Neural cell (in vitro differentiated cells): Measurements from ENCODE around the gene IFT172. TPM values are rescaled to one million over a fixed set of nuclear protein-coding genes. Genes with fewer than 3 reads are reported as not detected.

Experiments
- H2AFZ ChIP-seq: fragments of 200-600, 300-800 bp; sonication (generic), shearing (Covaris generic); 2 replicates; pipeline ENCODE4 v1.6.0; 2014; ENCODE audit warnings: low read depth, mild to moderate bottlenecking, antibody characterized with exemption, low read length, moderate library complexity
- H3F3A ChIP-seq: fragments of 200-600 bp; shearing (Covaris generic); 2 replicates; pipeline ENCODE4 v1.6.1; 2016; ENCODE audit warnings: mild to moderate bottlenecking, moderate library complexity, mixed read lengths, antibody characterized with exemption, low read length; ENCODE audit not compliant: insufficient read depth, poor library complexity, severe bottlenecking
- H3K27ac ChIP-seq: fragments of 200-600, 300-800 bp; sonication (generic), shearing (Covaris generic); 2 replicates; pipeline ENCODE4 v1.5.1; 2014; ENCODE audit warnings: mild to moderate bottlenecking, low read length, moderate library complexity
- H3K27me3 ChIP-seq: fragments of 300-800, 200-600 bp; sonication (generic), shearing (Covaris generic); 2 replicates; pipeline ENCODE4 v1.6.0; 2014; ENCODE audit warnings: mild to moderate bottlenecking, low read depth, low read length, moderate library complexity; ENCODE audit not compliant: insufficient read depth
- H3K36me3 ChIP-seq: fragments of 300-800, 200-600 bp; sonication (generic), shearing (Covaris generic); 2 replicates; pipeline ENCODE4 v1.5.1; 2014; ENCODE audit warnings: mild to moderate bottlenecking, antibody characterized with exemption, low read length, moderate library complexity; ENCODE audit not compliant: insufficient read depth
- H3K4me2 ChIP-seq: fragments of 300-800, 200-600 bp; sonication (generic), shearing (Covaris generic); 2 replicates; pipeline ENCODE4 v1.6.0; 2014; ENCODE audit warnings: mild to moderate bottlenecking, low read length
- H3K4me3 ChIP-seq: fragments of 300-800, 200-600 bp; sonication (generic), shearing (Covaris generic); 2 replicates; pipeline ENCODE4 v1.5.1; 2014; ENCODE audit warnings: mild to moderate bottlenecking, low read length, moderate library complexity
- H3K79me2 ChIP-seq: fragments of 200-600 bp; shearing (Covaris generic); replicated peaks from 2 replicates; pipeline ENCODE4 v1.6.0; 2014; ENCODE audit warnings: mild to moderate bottlenecking, low read length, moderate library complexity; ENCODE audit not compliant: insufficient read depth
- H3K9ac ChIP-seq: fragments of 300-800, 200-600 bp; sonication (generic), shearing (Covaris generic); 2 replicates; pipeline ENCODE4 v1.6.1; 2016; ENCODE audit warnings: mild to moderate bottlenecking, low read length, mixed read lengths
- H3K9me2 ChIP-seq: fragments of 200-600 bp; shearing (Covaris generic); 2 replicates; pipeline ENCODE4 v1.6.1; 2016; ENCODE audit warnings: mild to moderate bottlenecking, low read length, mixed read lengths; ENCODE audit not compliant: insufficient read depth
- H3K9me3 ChIP-seq: fragments of 200-600, 300-800 bp; sonication (generic), shearing (Covaris generic); 2 replicates; pipeline ENCODE4 v1.6.1; 2016; ENCODE audit warnings: mild to moderate bottlenecking, mixed run types, low read length, moderate library complexity, mixed read lengths
- H4K20me1 ChIP-seq: fragments of 200-600 bp; shearing (Covaris generic); 2 replicates; pipeline ENCODE4 v1.6.1; 2016; ENCODE audit warnings: mild to moderate bottlenecking, mixed run types; ENCODE audit not compliant: insufficient read depth
- EP300 ChIP-seq: fragments of 450-650 bp; conservative IDR thresholded peaks from 2 replicates; pipeline ENCODE4 v1.6.1; 2014; ENCODE audit warnings: antibody characterized with exemption, mild to moderate bottlenecking, moderate library complexity; ENCODE audit not compliant: poor library complexity, severe bottlenecking
- EZH2 ChIP-seq: fragments of 200-600, 300-800 bp; shearing (Covaris generic), sonication (generic); IDR thresholded peaks from 2 replicates; pipeline ENCODE4 v1.6.1; 2014; ENCODE audit warnings: antibody characterized with exemption, low read length, borderline replicate concordance, mild to moderate bottlenecking; ENCODE audit not compliant: insufficient read depth, poor library complexity, severe bottlenecking
- MXI1 ChIP-seq: fragments of 450-650 bp; conservative IDR thresholded peaks from 2 replicates; pipeline ENCODE4 v1.6.1; 2014; ENCODE audit warnings: antibody characterized with exemption, mild to moderate bottlenecking; ENCODE audit not compliant: poor library complexity, severe bottlenecking
- POLR2AphosphoS5 ChIP-seq: IDR thresholded peaks from 2 replicates; pipeline ENCODE4 v1.6.1; 2012
- RAD21 ChIP-seq: fragments of 450-650 bp; conservative IDR thresholded peaks from 2 replicates; pipeline ENCODE4 v1.6.1; 2014; ENCODE audit warnings: antibody characterized with exemption, mild to moderate bottlenecking, moderate library complexity
- SMC3 ChIP-seq: fragments of 450-650 bp; conservative IDR thresholded peaks from 2 replicates; pipeline ENCODE4 v1.6.1; 2014; ENCODE audit warnings: antibody characterized with exemption, mild to moderate bottlenecking, moderate library complexity; ENCODE audit not compliant: poor library complexity
- TAF1 ChIP-seq: IDR thresholded peaks from 2 replicates; pipeline ENCODE4 v1.6.1; 2012; ENCODE audit warnings: low read depth
- polyA plus RNA-seq: library from polyadenylated mRNA; depleted of rRNA; stranded (reverse); fragments of >200 nt; gene quantifications from 2 replicates; pipeline ENCODE4 v1.2.3, GENCODE V29; 2014
- TF ChIP-seq, protein P1 (sequence below): IDR thresholded peaks from 2 replicates; pipeline ENCODE4 v1.6.1; 2012; ENCODE audit warnings: borderline replicate concordance
- TF ChIP-seq, protein P2 (sequence below): fragments of 450-650 bp; IDR thresholded peaks from 2 replicates; pipeline ENCODE4 v1.5.1; 2014; ENCODE audit warnings: antibody characterized with exemption, mild to moderate bottlenecking, moderate library complexity; ENCODE audit not compliant: poor library complexity, severe bottlenecking

Gene IFT172
- polyA plus RNA-seq, 1 donor from 2014 or later = 26.9 TPM

- no peak for TF ChIP-seq MXI1
- no peak for TF ChIP-seq POLR2AphosphoS5
- no peak for TF ChIP-seq RAD21
- TF ChIP-seq, protein P1, sequence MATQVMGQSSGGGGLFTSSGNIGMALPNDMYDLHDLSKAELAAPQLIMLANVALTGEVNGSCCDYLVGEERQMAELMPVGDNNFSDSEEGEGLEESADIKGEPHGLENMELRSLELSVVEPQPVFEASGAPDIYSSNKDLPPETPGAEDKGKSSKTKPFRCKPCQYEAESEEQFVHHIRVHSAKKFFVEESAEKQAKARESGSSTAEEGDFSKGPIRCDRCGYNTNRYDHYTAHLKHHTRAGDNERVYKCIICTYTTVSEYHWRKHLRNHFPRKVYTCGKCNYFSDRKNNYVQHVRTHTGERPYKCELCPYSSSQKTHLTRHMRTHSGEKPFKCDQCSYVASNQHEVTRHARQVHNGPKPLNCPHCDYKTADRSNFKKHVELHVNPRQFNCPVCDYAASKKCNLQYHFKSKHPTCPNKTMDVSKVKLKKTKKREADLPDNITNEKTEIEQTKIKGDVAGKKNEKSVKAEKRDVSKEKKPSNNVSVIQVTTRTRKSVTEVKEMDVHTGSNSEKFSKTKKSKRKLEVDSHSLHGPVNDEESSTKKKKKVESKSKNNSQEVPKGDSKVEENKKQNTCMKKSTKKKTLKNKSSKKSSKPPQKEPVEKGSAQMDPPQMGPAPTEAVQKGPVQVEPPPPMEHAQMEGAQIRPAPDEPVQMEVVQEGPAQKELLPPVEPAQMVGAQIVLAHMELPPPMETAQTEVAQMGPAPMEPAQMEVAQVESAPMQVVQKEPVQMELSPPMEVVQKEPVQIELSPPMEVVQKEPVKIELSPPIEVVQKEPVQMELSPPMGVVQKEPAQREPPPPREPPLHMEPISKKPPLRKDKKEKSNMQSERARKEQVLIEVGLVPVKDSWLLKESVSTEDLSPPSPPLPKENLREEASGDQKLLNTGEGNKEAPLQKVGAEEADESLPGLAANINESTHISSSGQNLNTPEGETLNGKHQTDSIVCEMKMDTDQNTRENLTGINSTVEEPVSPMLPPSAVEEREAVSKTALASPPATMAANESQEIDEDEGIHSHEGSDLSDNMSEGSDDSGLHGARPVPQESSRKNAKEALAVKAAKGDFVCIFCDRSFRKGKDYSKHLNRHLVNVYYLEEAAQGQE = no peak
Measured at GRCh38 chr2:27464443-27464842, 25.1 kb downstream of the IFT172 start.

DNA sequence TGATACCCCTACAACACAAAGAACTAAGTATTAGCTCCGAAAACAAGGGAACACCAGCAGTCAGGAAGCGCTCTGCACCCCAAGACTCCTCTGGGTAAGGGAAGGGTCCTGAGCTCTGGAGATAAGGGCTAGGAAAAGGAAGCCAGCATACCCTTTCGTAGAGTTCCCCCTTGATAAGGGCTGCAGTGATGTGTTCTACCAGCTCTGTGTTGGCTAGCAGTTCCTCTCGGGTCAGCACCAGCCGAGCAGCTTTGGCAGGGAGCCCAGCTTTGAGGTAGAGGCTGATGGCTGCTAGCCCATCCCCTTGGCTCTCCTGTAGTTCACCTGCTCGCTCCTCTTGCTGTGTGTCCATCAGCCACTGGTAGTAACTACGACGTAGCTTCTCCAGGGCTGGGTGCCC lies 28.4 kb downstream of the IFT172 start:
- Histone ChIP-seq H3K27ac (no peak overlapping the region), H3K9ac (no peak overlapping the region), H2AFZ (no peak overlapping the region), H4K20me1 (no peaks in the 10 kb centered on the region), H3K9me2 (no peaks in the 10 kb centered on the region), H3F3A (no peaks in the 10 kb centered on the region), H3K27me3 (no peaks in the 10 kb centered on the region), H3K4me2 (no peak overlapping the region), H3K9me3 (no peaks in the 10 kb centered on the region), H3K36me3 (no peaks in the 10 kb centered on the region), H3K4me3 (no peak overlapping the region), H3K79me2 (no peaks in the 10 kb centered on the region)
- TF ChIP-seq TAF1 = no peak
- TF ChIP-seq, protein P2, sequence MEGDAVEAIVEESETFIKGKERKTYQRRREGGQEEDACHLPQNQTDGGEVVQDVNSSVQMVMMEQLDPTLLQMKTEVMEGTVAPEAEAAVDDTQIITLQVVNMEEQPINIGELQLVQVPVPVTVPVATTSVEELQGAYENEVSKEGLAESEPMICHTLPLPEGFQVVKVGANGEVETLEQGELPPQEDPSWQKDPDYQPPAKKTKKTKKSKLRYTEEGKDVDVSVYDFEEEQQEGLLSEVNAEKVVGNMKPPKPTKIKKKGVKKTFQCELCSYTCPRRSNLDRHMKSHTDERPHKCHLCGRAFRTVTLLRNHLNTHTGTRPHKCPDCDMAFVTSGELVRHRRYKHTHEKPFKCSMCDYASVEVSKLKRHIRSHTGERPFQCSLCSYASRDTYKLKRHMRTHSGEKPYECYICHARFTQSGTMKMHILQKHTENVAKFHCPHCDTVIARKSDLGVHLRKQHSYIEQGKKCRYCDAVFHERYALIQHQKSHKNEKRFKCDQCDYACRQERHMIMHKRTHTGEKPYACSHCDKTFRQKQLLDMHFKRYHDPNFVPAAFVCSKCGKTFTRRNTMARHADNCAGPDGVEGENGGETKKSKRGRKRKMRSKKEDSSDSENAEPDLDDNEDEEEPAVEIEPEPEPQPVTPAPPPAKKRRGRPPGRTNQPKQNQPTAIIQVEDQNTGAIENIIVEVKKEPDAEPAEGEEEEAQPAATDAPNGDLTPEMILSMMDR = no peak
- TF ChIP-seq EP300 = no peak
- no peak for TF ChIP-seq SMC3
- no peak for TF ChIP-seq EZH2
- TF ChIP-seq RAD21 = no peak
- TF ChIP-seq, protein P1 = no peak
- TF ChIP-seq MXI1 = no peak
- no peak for TF ChIP-seq POLR2AphosphoS5

More at GRCh38 chr2:27464443-27464842, 25.1 kb downstream of the IFT172 start:
- no peaks in the 10 kb centered on the region for H3K9me2 ChIP-seq
- H3K4me2 ChIP-seq = no peak overlapping the region
- H3K79me2 ChIP-seq = no peaks in the 10 kb centered on the region
- no peaks in the 10 kb centered on the region for H3F3A ChIP-seq
- no peak overlapping the region for H3K4me3 ChIP-seq
- H2AFZ ChIP-seq = no peak overlapping the region
- H3K27me3 ChIP-seq = no peaks in the 10 kb centered on the region
- no peaks in the 10 kb centered on the region for H3K9me3 ChIP-seq
- H4K20me1 ChIP-seq = no peaks in the 10 kb centered on the region
- no peak overlapping the region for H3K27ac ChIP-seq
- no peaks in the 10 kb centered on the region for H3K36me3 ChIP-seq
- no peak overlapping the region for H3K9ac ChIP-seq
